ENCODE results near the gene PPP4C. TPM values are rescaled to one million over a fixed set of nuclear protein-coding genes. Genes with fewer than 3 reads are reported as not detected.

Gene PPP4C
- total RNA-seq, 1 donor from 2014 or later: 141 TPM

DNA sequence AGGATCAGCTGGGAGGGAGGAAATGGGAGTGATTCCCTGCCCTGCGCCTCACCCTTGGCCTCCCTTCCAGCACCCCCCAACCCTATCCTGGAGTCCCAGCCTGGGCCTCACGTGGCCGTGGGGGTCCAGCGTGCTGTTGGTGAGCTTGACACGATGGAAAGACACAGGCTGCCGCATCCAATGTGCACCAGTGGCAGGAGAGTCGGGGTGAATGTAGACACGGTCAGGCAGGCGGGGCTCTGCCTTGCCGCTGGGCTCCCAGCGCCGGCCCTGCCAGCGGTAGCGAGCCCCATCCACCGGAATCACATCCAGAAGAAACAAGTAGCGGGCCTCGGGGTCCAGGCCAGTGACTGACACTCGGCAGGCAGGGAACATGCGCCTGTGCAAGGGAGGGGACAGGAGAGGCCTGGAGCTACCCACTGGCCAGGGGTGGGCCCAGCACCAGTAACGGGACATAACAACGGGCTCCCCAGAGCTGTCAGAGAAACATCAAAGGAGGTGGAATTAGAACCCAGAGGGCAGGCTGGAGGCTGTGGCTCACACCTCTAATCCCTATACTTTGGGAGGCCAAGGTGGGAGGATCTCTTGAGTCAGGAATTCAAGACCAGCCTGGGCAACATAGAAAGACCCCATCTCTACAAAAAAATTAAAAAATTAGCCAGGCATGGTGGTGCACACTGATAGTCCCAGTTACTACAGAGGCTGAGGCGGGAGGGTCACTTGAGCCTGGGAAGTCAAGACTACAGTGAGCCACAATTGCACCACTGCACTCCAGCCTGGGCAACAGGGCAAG, 13.2 kb downstream of the PPP4C start:
- peaks cover 7% of the 10 kb centered on the region for H3K36me3 Mint-ChIP-seq (ENCODE audit: low read depth)
- no peak for TF ChIP-seq CTCF (conservative IDR thresholded peaks at IDR 0.05)
- peak overlapping the region; percentile 50 for H3K27ac Mint-ChIP-seq (ENCODE audit: unreplicated experiment)
- no peak for DNase-seq (ENCODE audit: low read depth, low spot score)
- H3K9me3 Mint-ChIP-seq: no peaks in the 10 kb centered on the region
- H3K4me3 Mint-ChIP-seq: peak overlapping the region; percentile 31
- peaks cover 22% of the 10 kb centered on the region for H3K4me1 Mint-ChIP-seq
- peaks cover 2% of the 10 kb centered on the region for H3K27me3 Mint-ChIP-seq (ENCODE audit: low read depth)

- H3K4me3 Mint-ChIP-seq: peak overlapping the region; percentile 77
- H3K4me1 Mint-ChIP-seq: peaks cover 33% of the 10 kb centered on the region
- peaks cover 7% of the 10 kb centered on the region for H3K36me3 Mint-ChIP-seq (ENCODE audit: low read depth)
- no peak overlapping the region for H3K27ac Mint-ChIP-seq (ENCODE audit: unreplicated experiment)
- DNase-seq (ENCODE audit: low read depth, low spot score): no peak
- no peaks in the 10 kb centered on the region for H3K9me3 Mint-ChIP-seq
- TF ChIP-seq CTCF (conservative IDR thresholded peaks at IDR 0.05): no peak
- peaks cover 2% of the 10 kb centered on the region for H3K27me3 Mint-ChIP-seq (ENCODE audit: low read depth)
Observed at GRCh38 chr16:30090610-30091331, 15.0 kb downstream of the PPP4C start.

DNA sequence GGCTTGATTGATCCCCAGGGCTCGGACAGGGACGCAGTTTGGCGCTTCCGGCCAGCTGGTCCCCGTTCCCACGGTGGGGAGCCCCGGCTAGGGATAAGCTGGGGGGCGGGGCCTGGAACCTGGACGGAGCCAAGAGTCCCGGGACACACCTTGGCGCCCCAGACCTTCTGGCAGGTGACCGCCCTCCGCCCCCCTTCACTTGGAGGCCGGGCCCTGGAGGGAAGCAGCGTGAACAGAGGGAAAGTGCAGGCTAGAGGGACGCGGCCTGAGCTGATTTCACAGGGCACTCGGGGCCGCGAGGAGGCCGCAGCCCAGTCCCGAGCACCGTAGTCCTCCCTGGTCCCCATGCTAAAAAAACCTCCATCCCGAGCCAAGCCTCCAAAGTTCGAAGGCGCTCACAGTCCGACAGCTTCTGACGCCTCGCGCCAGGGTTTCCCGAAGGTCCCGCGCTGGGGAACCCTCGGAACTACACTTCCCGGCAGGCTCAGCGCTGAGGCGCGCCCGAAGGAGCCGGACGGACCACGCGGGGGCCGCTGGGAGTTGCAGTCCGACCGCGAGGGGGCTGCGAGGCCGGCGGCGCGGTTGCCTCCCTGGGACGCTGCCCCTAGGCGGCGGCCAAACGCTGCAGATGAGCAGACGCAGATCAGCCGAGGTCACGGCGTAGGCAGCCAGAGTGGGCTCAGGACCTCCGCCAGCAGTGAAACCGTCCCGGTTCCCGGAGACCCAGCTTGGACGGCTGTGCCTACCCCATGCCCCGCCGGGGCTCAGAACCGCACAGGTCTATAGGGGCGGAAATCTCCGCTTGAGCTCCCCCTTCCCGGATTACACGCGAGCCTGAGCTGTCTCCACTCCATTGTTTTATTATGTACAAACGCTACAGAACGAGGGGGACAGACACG, 15.9 kb downstream of the PPP4C start, which contains the start of gene TBX6:
Gene TBX6 (minus strand): TSS at position 451 of the 899 bp plus-strand sequence. CDS start 731 bp downstream, outside the sequence.
- Mint-ChIP-seq H3K36me3 (ENCODE audit: low read depth) (peaks cover 7% of the 10 kb centered on the region), H3K27ac (ENCODE audit: unreplicated experiment) (peak within 1 kb of the TSS; percentile 95), H3K27me3 (ENCODE audit: low read depth) (peaks cover 2% of the 10 kb centered on the region), H3K9me3 (no peaks in the 10 kb centered on the region), H3K4me3 (peak within 1 kb of the TSS; percentile 84), H3K4me1 (peaks cover 38% of the 10 kb centered on the region)
- peak; percentile 72 for TF ChIP-seq CTCF (conservative IDR thresholded peaks at IDR 0.05)
- peak; percentile 95 for DNase-seq (ENCODE audit: low read depth, low spot score)

DNA sequence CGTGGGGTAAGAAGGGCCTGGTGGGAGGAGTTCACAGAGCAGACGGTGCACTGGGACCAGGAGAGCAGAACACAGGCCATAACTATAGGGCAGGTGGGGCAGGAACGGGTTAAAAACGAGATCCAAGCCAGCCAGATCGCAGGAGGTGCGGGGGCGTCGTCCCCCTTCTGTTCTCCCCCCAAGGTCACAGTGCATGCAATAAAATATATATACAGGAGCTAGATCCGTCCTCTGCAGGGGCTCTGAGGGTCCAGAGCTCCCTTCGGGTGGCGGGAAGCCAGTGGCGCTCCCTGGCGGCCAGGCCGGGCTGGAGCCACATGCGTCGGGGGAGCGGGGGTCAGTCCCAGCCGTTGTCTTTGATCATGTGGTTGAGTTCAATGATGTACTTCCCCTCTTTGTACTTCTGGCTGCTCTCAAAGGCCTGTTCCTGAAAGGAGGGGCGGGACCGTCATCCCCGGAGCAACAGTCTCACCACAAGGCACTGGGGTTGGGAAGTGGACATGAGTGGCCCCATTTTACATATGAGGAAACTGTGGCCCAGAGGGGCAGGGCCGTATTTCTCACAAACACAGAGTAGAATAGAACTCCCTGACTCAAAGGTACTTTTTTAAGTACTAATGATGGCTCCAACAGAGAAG, 16.7 kb downstream of the PPP4C start:
- Mint-ChIP-seq H3K9me3 (no peaks in the 10 kb centered on the region), H3K36me3 (ENCODE audit: low read depth) (peaks cover 6% of the 10 kb centered on the region), H3K4me1 (peaks cover 42% of the 10 kb centered on the region), H3K4me3 (peak overlapping the region; percentile 84), H3K27me3 (ENCODE audit: low read depth) (peaks cover 2% of the 10 kb centered on the region), H3K27ac (ENCODE audit: unreplicated experiment) (peak overlapping the region; percentile 95)
- peak; percentile 64 for TF ChIP-seq CTCF (conservative IDR thresholded peaks at IDR 0.05)
- DNase-seq (ENCODE audit: low read depth, low spot score): peak; percentile 76
